HG03378 (cell line): ENCODE results near the gene CEP131.
"Not testable (repeated sequence)": the region's sequence is repeated elsewhere in the genome, so short reads cannot be mapped to it uniquely, and the experiment has no call there.

ENCODE experiments used
- ATAC-seq: cut with Tn5 transposase; IDR thresholded peaks from one replicate; pipeline ENCODE4 v1.9.1; 2021; ENCODE audit warnings: mild to moderate bottlenecking, moderate library complexity; ENCODE audit not compliant: unreplicated experiment

CEP131 gene

DNA sequence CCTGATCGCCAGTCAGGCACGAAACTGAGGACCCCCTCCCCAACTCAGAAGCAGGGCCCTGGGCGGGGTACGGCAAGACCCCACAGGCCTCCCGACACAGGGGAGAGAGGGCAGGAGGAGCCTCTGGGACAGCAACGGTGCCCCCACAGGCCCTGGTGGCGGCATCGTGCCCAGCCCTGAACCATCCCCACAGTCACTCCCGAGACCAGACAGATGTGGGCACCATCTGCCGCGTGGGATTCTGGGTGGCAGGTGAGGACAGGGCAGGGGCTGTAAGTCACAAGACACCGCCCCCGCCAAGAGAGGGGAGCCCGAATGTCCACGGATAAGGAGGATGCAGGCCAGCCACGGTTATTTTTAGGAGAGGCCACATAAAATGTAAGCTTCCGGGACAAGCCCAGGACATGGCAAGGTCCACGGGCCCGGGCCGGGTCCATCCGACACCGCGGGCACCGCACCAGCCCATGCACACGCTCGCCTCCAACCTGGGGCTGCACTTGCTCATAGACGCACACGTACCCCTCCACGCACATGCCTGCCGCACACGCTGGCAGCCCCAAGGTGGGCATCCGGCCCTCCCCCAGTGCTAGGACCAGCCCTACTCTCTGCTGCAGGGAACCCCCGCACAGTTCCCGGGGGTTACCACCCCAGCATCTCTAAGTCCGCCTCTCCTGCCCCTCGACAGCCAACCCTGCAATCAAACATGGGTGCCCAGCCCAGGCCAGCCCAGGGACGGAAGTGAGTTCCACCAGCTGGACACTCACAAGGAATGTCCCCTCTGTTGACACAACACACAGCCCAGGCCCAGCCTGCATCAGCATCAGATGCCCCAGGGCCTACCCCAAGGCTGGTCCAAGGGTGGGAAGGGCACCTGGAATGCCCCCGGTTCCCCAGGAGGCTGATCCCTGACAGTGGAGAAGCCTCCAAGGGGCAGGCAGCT lies 65.6 kb downstream of the CEP131 start:
- ATAC-seq, result no peak

DNA sequence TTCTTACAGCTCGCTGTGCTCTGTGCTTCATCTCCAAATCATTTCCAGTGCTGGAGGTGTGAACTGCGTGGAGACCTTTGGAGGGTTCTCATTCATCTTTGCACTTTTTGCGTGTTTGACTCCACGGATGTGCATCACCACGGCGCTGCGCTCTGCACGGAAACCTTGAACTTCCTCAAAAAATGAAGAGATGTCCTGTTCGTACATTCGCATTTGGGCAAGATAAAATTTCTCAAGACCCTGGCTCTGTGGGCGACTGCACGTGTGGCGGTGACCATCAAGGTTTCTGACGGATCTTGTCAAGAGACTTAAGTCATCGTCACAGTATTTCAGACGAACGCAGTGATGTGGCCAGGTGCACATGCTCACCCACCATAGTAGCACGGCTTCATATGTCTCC lies 67.8 kb downstream of the CEP131 start:
- ATAC-seq, result no peak

DNA sequence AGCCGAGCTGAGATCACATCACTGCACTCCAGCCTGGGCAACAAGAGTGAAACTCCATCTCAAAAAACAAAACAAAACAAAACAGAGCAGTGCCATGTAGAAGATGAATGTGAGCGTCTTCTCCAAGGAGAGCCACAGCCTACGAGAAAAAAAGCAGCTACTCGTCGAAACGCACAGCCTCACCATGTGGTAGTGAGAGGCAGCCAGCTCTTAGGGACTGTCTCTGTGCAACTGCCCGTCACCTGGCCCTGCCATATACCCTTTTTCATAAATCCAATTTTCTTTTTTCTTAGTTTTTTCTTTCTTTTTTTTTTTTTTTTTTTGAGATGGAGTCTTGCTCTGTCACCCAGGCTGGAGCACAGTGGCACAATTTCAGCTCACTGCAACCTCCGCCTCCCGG lies 68.7 kb downstream of the CEP131 start:
- ATAC-seq, result not testable (repeated sequence)

DNA sequence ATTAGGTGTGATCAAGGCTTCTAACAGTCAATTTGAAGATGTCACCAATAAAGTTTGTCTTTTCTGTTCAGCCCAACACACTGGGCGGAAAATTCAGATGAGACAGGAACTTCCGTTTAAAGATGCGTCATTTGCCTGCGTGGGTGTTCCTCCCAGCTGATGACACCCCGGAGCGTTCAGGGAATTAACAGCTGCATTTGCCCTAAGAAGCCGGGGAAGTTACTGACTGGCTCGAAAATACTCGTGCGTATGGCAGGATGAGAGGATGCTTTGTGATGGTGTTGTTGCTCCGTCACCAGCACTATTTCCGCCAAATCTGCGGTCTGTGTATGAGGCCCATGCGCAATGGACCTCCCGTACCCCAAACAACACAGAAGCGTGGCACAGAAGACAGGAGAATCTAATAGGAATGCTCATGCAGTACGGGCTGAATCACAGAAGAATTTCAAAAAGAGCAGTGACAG lies 69.4 kb downstream of the CEP131 start:
- ATAC-seq, result no peak

DNA sequence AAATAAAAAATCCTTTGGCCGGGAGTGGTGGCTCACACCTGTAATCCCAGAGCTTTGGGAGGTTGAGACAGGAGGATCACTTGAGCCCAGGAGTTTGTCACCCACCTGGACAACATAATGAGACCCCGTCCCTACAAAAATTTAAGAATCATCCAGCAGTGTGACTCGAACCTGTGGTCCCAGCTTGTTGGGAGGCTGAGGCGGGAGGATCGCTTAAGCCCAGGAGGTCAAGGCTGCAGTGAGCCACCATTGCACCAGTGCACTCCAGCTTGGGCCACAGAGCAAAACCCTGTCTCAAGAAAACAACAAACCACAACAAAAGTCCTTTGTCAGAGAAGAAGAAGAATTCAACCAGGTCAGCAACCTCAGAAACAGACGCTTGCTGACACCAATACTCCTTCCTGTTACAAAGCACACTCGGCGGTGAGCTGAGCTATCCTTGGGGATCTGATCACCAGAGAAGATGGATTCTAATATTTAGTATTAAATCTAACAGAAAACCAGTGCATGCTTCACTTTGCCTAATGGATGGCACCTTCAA lies 70.4 kb downstream of the CEP131 start:
- ATAC-seq, result no peak

DNA sequence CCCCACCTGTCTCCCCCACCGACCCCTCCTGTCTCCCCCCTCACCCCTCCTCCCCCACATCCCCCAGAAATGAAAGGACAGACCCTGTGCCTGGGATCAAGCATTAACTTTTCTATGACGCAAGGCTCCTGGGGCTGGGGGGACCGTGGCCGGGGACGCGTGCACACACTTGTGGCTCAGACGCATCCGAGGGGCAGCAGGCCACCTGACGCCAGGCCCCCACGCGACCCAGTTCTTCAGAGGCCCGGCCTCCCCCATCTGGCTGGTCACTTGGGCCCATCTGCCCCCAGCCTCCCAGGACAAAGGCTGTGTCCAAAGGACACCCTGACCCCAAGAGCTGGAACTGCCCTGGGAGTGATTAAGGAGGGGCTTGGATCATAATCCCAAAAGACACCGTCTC lies 71.5 kb downstream of the CEP131 start:
- no peak for ATAC-seq

DNA sequence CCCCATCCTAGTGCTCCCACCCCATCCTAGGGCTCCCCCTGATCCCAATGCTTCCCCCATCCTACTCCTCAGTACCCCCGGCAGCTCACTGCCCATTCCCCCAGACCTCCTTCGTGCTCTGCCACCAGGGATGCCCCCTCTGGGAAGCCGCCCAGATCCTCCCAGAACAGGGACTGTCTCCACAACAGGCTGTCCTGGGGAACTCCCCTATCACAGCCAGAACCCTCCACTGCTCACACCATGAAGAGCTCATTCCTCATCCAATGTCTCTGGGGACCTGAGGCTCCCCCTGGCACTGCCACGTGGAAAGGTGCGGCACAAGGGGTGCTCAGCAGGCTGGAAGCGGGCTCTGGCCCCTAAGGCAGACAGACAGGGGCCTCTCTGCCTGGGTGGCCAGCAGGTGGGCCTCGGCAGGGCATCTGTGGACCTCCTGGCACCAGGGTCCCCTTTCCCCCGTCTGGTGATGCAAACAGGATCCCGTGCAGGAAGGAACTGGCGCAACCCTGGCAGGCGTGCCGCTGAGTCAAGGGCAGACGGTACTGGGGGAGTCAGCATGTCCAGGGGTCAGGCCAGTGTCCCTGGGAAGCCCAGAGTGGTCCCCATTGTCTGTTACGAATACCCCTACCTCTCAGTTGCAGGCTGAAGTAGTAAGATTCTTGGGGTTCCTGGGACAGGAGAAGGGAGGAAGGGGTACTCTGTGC lies 72.2 kb downstream of the CEP131 start:
- no peak for ATAC-seq

DNA sequence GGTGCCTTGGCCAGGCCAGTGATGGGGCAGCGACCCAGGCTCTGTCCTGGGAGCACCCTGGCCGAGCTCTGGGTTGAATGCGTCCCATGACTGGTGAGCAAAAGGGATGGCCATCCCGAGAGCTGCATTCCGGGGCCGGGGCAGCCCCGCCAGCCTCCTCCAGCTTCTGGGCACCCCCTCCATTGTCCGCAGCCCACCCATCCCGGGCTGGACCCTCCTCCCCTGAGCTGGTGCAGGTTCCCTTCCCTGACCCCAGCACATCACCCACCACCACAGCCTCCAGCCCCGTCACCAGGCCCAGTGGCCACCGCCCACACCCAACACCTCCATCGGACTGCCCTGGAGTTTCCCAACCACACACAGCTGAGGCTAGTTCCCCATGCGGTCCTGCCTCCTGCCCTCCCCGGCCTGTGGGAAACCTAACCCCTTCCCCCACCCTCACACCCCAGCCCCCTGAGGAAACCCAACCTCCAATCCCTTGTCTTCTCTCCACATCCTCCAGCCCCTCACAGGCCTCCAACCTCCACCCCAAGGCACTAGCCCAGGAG lies 73.7 kb downstream of the CEP131 start:
- ATAC-seq, result no peak

DNA sequence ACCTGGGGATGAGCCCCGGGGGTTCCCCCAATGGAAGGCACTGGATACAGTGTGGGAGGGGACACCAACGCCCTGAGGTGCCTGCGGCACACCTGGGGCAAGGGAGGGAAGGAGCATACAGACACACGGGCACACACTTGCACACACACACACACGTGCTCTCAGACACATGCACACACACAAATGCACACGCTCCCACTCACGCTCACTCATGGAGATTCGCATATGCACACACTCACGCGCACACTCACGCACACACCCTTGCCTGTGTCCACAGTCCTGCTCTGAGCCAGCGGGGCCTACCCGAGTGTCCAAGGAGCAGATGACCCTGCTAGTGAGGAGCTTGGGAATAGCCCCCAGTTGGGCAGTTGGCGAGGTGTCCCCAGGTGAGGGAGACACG lies 74.2 kb downstream of the CEP131 start:
- no peak for ATAC-seq

DNA sequence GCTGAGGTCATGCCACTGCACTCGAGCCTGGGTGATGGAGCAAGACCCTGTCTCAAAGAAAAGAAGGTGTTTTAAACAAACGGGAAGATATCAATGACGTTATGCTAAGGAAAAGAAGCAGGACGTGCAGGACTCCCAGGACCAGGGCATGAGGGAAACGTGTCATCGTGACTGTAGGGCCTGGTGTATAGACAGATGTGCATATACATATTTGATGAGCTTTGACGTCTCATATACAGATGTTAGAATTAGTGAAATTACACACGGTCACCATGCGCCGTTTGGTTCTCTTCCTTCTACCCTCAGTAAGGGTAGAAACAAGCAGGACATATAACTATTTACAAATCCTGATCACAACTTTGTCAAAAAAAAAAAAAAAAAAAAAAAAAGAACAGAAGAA lies 75.1 kb downstream of the CEP131 start:
- no peak for ATAC-seq

DNA sequence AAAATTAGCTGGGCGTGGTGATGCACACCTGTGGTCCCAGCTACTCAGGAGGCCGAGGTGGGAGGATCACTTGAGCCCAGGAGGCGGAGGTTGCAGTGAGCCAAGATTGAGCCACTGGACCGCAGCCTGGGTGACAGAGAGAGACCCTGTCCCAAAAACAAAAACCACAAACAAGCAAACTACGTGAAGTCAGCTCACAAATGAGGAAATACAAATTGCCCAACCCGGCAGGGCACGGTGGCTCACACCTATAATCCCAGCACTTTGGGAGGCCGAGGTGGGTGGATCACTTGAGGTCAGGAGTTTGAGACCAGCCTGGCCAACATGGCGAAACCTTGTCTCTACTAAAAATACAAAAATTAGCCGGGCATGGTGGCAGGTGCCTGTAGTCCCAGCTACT lies 76.6 kb downstream of the CEP131 start:
- ATAC-seq, result not testable (repeated sequence)

DNA sequence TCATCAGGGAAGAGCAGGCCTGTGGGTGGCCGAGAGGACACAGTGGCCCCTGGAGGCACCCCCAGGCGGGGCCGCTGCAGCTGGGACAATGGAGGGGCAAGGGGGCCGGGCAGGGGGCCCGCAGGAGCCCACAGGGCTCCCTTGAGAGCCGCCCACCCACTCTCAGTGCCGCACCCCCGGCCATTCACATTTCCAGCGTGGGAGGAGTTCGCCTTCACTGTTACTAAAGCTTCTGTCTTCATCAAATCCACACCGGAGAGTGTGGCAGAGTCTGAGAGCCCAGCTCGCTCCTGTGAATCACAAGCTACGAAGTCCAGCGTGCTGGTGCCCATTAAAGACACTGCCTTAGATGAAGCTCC lies 78.4 kb downstream of the CEP131 start:
- ATAC-seq, result no peak

DNA sequence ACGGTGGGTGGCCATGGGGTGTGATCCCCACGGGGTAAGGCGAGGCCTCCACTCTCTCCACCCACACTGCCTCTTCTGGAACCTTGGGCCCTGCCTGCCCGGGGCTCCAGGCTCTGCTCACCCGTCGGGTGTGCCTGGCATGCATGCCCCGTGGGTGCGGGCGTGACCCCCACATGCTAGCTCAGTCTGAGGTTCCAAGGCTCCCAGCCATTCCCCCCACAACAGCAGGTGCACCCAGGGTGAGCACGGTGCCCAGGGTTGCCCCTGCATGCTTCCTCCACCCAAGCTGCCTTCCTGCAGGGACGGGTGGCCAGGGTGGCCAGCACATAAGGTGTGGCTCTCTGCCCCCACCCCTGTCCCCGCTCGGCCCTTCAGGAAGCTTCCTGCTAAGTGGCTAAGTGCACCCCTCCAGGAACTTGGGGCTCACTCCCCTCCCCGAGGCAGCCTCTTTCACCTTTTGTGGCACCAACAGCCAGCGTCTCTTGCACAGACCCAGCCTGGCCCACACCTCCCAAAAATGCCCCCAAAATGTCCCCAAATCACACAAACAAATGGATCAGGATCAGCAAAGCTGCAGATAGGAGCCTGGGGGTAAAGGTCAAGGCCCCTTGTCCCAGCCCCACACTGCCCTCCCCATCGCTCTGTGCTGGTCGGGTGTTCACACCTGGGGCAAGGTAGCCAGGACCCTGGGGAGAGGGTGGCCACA lies 78.9 kb downstream of the CEP131 start:
- ATAC-seq, result no peak

DNA sequence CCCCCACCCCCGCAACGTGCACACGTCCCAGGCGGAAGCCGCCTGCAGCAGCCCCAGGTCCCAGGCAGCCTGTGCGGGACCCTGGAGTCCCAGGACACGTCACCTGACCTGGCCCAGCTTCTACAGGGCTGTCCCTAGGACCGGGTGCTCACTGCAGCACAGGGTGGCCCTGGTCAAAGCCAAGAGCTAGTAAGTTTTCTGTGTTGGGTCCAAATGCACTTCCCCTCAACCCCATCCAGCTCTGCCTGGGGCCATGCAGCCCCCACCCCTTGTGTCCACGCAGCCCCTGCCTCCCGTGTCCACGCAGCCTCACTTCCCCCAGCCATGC lies 79.6 kb downstream of the CEP131 start:
- no peak for ATAC-seq

DNA sequence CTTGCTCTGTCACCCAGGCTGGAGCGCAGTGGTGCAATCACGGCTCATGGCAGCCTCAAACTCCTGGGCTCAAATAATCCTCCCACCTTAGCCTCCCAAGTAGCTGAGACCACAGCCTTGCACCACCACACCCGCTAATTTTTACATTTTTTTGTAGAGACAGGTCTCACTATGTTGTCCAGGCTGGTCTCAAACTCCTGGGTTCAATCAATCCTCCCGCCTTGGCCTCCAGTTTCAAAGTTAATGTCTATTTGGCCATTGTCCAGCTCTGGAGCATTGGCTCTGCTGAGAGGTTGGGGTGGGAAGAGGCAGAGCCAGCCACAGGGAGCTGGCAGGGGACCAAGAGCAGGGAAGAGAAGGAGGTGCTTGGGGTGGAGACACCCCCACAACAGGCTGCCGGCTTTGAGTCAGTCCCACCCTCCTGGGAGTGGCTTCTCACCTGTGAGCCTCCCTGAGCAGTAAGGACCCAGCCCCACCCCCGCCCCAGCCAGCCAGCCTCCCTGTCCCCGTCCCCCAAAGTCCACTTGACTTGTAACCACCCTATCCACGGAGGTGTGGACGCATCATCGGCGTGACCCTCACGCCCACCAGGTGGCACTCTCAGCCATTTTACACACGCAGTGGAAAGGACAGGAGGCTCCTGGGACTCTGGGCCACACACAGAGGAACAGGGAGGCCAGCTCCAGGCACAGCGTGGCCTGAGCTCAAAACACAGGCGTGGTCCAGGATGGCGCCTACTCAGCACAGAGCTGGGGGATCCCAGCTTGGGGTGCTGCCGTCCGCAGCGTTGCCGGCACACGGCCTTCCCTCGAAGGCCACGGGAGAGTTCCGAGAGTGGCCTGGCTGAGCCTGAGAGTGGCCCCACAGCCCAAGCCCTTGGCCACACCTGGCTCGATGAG lies 80.2 kb downstream of the CEP131 start:
- no peak for ATAC-seq

DNA sequence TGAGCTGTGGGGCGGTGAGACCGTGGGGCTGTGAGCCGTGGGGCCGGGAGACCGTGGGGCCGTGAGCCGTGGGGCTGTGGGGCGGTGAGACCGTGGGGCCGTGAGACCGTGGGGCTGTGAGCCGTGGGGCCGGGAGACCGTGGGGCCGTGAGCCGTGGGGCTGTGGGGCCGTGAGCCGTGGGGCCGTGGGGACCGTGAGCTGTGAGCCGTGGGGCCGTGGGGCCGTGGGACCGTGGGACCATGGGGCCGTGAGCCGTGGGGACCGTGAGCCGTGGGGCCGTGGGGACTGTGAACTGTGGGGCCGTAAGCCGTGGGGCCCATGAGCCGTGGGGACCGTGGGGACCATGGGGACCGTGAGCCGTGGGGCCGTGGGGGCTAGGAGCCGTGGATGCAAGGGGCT lies 82.1 kb downstream of the CEP131 start:
- no peak for ATAC-seq

DNA sequence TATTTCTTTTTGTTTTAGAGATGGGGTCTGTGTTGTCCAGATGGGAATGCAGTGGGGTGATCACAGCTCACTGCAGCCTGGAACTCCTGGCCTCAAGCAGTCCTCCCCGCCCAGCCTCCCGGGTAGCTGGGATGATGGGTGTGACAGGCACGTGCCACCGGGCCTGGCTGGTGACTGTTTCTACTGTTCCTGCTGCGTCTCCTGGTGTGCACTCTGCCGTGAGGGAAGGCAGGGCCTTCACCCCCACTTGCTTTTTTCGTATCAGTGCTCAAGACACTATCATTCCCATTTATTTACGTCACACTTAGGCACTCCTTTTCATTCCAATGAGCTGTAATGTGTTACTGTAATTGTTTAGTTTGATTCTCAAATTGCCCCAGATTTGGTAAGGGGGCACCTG lies 82.7 kb downstream of the CEP131 start:
- no peak for ATAC-seq
